ENCODE measurements around the gene MYCN.
A peak's percentile ranks its signal among the peaks of the same experiment; 100 is the strongest.
"Not testable (repeated sequence)": the region's sequence is repeated elsewhere in the genome, so short reads cannot be mapped to it uniquely, and the experiment has no call there.

Gene MYCN

DNA sequence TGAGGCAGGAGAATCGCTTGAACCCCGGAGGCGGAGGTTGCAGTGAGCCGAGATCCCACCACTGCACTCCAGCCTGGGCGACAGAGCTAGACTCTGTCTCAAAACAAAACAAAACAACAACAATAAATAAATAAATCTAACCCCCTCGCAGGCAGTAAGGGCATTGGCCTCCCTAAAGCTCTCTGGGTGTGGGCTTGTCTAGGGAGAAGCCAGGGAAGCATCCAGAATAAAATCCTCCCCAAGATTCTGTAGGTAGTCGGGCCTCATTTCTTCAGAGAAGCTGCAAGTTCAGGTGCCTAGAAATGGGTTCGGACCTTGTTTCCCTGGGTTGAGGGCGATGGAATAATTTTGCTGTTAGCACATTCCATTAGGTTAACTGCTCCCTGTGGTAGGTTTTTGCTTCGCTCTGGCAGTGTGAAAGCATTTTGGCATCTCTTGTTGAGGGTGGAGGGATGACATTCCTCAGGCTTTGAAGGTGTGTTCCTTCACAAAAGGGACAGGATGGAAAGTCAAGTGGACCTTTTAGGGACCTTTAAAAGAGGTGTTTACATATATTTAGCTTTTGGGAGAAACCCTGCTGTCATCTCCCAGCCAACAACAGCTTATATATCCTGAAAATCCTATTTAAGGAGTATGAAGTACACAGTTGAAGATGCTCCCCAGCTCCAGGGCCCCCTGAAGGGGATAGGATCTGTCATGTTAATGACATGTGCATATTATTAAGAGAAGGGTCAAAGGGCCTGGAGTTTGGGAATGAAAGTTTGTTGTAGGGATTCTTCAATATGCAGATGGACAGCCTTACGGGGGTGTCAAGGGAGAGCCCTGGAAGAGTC, 17.7 kb downstream of the MYCN start:
- no peak for DNase-seq (ENCODE audit: low spot score)

GRCh38 chr2:15959331-15960153, 19.2 kb downstream of the MYCN start:
- DNase-seq (ENCODE audit: low spot score) = no peak

DNA sequence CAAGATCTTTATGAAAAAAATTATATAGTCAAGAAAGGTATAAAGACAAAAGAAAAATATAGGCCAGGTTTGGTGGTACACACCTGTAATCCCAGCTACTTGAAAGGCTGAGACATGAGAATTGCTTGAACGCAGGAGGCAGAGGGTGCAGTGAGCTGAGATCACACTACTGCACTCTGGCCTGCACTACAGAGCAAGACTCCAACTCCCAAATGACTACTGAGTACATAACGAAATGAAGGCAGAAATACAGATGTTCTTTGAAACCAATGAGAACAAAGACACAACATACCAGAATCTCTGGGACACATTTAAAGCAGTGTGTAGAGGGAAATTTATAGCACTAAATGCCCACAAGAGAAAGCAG, 19.8 kb downstream of the MYCN start:
- DNase-seq (ENCODE audit: low spot score) = not testable (repeated sequence)

DNA sequence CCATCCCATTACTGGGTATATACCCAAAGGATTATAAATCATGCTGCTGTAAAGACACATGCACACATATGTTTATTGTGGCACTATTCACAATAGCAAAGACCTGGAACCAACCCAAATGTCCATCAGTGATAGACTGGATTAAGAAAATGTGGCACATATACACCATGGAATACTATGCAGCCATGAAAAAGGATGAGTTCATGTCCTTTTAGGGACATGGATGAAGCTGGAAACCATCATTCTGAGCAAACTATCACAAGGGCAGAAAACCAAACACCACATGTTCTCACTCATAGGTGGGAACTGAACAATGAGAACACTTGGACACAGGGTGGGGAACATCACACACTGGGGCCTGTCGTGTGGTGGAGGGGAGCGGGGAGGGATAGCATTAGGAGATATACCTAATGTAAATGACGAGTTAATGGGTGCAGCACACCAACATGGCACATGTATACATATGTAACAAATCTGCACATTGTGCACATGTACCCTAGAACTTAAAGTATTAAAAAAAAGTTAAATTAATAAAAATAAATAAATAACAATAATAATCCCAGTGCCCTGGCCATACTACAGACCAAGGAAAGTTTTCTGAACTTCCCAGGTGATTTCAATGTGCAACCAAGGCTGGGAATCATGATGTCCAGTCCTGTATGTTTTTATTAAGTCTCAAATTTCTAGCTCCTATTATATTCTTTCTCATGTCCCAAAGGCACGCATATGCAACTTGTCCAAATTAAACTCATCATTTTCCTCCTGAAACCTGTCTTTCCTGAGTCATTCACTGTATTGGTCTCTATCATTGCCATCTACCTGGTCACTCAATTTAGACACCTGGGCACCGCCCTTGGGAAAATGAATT, 23.0 kb downstream of the MYCN start:
- DNase-seq (ENCODE audit: low spot score) = not testable (repeated sequence)

DNA sequence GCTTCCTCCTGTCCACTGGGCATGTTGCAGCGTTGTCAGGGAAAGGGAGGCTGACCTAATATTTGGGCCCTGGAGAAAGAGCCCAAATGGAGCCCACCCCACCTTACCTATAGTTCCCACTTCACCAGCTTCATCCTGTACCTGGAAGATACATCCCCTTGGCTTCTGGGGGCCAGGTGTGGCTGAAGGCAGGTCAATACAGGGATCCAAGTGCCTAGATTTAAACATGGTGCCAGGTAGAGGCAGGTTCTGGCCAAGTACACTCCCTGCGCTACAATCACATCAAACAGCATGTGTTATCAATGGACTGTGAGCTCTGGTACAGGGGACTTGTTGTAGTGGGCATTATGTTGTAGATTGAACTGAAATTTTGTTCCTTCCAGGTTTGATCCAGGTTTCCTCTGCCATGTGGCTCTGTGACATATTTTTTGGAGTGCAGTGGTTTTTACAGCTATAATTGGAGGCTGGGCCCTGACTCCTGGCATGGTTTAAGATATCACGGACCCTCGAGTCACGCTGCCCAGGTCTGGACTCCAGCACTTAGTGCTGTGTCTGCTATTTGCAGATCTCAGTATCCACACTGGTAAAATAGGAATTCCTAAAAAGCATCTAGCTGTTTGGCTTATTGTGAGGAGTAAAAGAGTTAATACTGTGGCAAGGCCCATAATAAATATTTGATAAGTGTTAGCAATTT, 23.8 kb downstream of the MYCN start:
- DNase-seq (ENCODE audit: low spot score) = no peak

- no peak for DNase-seq (ENCODE audit: low spot score)
These were observed 24.7 kb downstream of the MYCN start for GRCh38 chr2:15964936-15965563.

DNA sequence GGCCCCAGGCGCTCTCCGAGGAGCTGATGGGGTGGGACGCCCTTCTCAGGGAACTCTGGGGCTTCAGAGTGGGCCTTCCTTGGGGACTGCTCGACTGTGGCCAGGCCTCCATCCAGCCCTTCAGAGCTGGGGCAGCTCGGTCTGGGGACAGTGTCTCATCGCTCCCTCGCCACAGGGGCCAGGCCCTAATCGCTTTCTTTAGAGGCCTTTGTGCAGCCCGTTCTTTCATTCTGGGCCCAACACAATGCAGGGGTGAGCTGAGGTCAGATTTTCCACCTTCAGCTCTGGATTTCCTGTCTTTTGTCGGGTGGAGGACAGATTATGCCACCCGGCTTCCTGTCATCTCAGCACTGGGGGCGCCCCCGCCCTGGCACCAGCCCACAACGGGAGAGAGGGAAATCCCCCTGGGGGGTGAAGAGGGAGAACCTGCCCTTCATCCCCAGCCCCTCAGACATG, 25.2 kb downstream of the MYCN start:
- no peak for DNase-seq (ENCODE audit: low spot score)

GRCh38 chr2:15967415-15968279, 27.3 kb downstream of the MYCN start:
- no peak for DNase-seq (ENCODE audit: low spot score)

DNA sequence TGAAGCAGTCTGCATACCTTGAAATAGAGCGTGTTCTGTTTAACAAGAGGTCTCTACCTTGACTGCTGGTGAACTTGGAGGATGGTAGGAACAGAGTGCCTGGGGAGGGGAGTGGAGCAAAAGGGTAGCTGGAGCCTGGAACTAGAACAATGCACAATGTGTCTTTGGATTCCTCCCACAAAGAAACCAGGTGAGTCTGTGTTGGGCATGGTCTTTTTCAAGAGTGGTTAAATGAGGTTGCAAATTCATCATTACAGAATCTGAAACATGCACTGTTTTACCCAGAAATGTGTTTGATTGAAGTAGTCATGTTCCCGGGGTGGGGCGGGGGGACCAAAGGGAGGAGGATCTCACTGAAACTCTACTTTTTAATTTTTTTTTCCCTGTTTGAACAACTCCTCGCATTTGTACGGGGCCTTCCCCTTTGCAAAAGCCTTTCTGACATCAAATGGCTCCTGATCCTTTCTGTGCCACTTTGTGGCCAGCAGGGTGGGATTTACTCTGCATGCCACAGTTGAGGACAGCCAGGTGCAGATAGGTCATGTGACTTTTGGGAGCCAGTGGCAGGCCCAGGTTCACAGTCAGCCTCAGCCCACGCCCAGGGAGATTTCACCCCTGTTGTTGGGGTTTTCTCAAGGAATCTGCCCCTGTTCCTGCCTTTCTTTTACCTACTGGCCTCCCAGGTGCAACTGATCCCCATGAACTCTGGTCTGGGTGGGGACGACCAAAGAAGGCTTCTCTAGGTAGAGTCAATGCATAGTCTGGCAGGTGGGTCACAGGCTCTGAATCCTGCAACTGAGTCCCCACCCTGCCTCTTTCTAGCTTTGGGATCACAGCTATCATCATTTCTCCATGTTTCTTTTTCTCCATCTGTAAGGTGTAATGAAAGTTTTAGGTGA, 28.2 kb downstream of the MYCN start:
- no peak for DNase-seq (ENCODE audit: low spot score)

DNA sequence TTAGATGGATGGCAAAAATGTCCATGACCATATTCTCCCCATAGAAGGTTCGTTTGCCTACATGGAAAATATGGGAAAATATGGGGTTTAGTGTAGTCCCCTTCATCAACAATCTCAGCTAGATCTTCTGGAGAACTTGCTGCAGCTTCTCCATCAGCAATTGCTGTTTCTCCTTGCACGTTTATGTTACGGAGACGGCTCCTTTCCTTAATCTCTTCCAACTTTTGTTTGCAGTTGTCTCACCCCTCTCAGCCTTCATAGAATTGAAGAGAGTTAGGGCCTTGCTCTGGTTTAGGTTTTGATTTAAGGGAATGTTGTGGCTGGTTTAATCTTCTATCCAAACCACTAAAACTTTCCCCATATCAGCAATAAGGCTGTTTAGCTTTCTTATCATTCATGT, 28.9 kb downstream of the MYCN start:
- DNase-seq (ENCODE audit: low spot score) = no peak

DNA sequence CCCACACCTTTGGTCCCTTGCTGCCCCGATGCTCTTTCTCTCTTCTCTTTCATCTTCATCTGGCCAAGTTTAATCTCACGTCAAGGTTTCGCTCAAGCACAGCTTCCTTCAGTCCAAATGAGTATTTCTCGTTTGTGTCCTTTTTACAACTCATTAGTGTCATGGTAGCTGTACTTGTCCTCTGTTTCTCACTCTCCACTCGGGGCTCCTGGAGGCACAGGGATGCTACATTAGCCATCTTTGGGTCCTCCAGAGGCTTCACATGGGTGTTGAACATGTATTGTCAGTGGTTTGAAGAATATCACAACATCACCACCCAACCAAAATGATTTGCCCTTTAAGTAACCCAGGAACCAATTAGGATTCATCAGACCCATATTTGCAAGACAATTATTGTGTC, 30.4 kb downstream of the MYCN start:
- no peak for DNase-seq (ENCODE audit: low spot score)

- DNase-seq (ENCODE audit: low spot score) = no peak
These were observed 31.0 kb downstream of the MYCN start for GRCh38 chr2:15971351-15971750.

GRCh38 chr2:15971831-15972522, 31.6 kb downstream of the MYCN start:
- no peak for DNase-seq (ENCODE audit: low spot score)

DNA sequence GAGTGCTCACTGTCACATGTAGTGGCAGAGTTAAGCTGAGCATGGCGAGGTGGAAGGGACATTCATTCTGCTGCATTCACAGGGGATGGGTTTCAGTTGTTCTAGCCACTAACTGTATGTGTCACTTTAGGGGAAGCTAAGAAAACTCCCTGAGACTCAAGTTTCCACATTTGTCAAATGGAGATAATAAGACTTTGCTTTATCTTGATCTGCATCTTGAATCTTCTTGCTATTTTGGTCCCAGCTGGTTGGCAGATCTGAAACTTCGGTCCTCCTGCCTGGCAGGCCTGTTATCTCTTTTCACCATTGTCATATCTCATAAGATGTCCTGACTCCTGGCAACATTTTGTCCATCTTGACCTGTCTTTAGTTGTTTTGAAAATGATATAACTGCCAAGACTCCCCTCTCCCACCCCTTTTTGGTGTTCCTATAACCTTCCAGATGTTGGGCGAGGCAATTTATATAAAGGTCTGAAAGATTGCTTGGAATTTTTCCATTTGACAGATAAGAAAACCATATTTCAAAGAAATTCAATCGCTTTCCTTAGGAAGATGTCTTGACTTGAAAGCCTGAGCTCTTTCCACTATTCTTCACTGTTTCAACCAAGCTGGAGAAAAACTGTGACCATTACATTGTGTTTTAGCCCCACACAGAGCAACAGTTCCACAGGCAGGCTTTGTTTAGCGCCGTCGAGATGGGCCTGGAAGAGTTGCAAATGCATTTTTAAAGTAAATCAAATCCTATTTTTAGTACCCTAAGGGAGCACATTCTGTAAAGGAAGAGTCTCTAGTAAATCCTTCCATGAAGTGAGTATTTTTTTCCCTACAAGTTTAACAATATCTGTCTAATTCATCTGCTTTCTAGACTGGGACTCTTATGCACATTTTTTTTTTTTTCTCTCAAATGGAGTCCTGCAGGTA, 33.4 kb downstream of the MYCN start:
- DNase-seq (ENCODE audit: low spot score) = peak; percentile 26

GRCh38 chr2:15974565-15975260, 34.4 kb downstream of the MYCN start:
- DNase-seq (ENCODE audit: low spot score) = no peak

GRCh38 chr2:15975261-15975600, 34.9 kb downstream of the MYCN start:
- DNase-seq (ENCODE audit: low spot score) = no peak

- no peak for DNase-seq (ENCODE audit: low spot score)
These were observed 35.3 kb downstream of the MYCN start for GRCh38 chr2:15975676-15976075.

Measured in pons (tissue), 1 donor.